HG02981 (cell line): Measurements from ENCODE around the gene NDUFB2.
"Not testable (repeated sequence)": the region's sequence is repeated elsewhere in the genome, so short reads cannot be mapped to it uniquely, and the experiment has no call there.

Source experiments
- ATAC-seq: cut with Tn5 transposase; IDR thresholded peaks from one replicate; pipeline ENCODE4 v1.9.1; 2021; ENCODE audit warnings: mild to moderate bottlenecking, moderate library complexity; ENCODE audit not compliant: unreplicated experiment

The NDUFB2 gene

DNA sequence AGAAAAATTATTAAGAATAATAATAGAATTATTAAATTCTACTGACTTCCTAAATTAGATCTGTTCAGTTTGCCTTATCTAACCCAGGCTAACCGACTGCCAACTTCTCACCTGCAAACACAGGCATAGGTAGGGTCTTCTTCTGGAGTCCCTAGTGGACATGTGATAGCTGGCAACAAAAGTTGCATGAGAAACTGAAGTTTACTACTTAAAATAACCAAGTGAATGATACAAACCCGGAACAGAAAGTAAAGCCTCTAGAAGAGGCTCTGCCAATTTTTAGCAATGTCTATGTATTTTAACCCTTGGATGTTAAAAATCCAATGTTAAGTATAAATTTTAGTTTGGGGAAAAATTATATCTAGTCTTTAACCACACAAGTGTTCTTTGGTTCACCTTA, 37.6 kb downstream of the NDUFB2 start:
- no peak for ATAC-seq

DNA sequence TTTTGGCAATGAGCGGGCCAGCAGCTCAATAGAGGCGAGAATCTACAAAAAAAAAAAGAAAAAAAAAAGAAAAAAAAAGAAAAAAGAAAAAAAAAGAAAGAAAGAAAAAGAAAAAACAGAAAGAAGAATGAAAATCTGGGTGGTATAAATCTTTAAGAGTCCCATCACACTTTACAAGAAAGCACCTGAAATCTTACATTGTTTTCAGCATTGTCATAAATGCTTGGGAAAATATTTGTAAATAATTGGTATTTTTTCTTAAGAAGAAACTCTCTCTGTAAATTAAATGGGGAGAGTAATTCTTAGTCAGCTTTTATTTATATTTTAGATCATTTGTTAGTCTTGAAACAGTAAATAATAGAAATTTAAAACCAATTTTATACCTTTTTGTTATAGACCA, 38.2 kb downstream of the NDUFB2 start:
- ATAC-seq = no peak

DNA sequence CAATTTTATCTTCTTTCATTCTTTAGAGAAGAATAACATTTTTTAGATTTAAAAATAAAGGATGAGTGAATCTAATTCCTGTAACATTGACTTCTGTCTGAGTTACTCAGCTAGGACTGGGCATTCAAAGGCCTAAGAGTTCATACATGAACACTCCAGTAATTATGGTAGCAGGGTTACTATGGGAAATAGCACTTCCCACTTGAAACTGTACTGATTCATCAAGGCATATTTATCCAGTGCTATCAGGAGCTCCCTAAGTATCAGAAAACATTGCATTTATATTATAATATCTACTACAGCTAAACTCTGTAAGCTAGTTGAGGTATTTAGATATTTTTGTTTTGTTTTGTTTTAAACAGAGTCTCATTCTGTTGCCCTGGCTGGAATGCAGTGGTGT, 41.8 kb downstream of the NDUFB2 start:
- ATAC-seq = no peak

DNA sequence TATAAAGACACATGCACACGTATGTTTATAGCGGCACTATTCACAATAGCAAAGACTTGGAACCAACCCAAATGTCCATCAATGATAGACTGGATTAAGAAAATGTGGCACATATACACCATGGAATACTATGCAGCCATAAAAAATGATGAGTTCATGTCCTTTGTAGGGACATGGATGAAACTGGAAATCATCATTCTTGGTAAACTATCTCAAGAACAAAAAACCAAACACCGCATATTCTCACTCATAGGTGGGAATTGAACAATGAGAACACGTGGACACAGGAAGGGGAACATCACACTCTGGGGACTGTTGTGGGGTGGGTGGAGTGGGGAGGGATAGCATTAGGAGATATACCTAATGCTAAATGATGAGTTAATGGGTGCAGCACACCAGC, 46.7 kb downstream of the NDUFB2 start:
- ATAC-seq = not testable (repeated sequence)

DNA sequence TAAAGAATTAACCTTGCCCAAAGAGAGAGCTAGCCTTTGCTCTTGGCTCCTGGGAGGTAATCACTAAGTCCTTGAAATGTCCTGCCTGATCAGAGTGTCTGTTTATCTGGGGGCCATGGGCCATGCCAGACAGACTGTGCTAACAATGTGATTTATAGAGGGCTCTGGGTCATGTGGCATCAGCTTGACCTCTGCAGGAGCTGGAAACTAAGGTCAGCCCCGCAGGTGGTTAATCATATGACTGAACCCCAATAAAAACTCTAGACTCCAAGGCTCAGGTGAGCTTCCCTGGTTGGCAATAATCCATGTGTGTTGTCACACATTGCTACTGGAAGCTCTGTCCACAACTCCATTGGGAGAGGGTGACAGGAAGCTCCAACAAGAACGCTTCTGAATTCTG, 47.5 kb downstream of the NDUFB2 start:
- ATAC-seq = no peak

DNA sequence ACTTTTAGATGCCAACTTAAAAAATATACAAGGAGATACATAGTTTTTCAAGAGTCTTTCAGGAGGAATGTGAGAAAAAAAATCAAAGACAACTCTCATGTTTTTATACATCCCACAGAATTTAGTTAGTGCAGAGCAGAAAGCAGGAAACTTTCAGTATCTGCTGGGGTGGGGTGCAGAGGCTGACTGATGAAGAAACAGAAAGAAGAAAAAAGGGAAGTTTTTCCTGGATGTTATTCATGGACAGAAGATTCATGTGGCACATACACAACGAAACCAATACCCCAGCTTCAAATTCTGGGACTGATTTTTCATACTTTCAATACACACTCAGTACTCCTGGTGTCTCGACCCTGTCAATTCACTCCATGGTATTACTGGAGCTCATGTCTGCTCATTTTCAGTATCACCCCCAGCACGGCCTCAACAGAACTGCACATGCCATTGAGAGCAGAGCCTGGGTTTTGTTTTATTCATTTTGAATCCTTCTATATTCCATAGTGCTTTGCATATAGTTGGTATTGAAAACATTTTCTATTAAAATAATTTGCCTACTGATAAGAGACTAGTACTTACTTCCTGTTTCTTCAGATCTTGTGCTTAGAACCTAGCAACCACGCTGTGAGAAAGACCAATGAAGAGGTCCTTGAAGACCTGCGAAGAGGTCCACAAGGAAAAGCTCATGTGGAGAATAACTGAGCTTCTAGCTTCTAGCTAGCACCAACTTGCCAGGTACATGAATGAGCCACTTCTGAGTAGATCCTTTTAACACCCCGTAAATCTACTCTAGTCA, 49.0 kb downstream of the NDUFB2 start:
- ATAC-seq = no peak

DNA sequence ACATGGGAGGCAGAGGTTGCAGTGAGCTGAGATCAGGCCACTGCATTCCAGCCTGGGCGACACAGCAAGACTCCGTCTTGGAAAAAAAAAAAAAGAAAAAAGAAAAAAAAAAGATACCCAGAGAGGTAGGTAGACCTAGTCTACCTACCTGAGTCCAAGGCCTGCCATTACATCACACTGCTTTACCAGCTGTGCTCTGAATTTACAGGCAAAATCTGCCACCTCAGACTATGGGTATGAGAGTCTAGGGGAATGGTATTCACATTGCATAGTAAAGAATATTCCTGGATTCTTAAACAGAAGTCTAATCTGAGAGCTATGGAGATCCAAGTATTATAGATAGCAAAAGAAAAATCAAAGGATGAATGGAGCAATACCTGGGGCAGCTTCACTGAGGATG, 50.2 kb downstream of the NDUFB2 start:
- ATAC-seq = no peak

DNA sequence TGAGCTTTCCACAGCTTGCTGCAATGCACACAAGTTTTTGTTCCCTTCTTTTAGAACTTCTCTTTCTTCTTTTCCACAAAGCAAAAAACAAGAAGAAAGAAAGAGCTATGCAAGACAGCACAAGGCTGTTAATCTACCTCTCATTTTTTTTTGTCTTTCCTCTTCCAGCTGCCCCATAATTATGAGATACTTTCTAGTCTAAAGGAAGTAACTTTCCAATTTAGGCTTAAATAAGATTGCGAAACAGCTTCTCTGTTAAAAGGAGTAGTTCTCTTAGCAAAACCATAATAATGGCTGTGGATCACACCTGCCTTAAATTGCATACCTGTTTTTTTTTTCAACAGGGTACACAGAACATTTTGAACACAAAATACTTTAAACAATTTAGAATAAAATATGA, 56.0 kb downstream of the NDUFB2 start:
- no peak for ATAC-seq

DNA sequence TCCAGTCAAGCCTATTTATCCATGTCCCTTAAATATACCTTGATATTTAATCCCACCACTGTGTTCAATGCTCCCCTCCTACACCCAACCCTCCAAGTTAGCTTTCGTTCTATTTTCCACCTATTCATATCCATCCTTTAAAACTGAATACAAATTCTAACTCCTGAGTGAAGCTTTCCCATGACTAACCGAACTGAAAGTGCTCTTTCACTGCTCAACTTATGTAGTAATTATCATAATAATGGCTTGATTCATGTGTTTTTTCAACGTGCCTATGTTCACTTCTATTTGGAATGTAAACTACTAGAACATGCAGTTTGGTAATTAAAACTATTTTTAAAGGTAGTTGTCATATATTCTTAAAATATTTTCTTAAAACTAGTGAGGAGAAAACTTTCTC, 58.0 kb downstream of the NDUFB2 start:
- no peak for ATAC-seq
